ENCODE measurements around the gene MROH7. TPM values are rescaled to one million over a fixed set of nuclear protein-coding genes. Genes with fewer than 3 reads are reported as not detected.

MROH7 gene
- total and polyA plus RNA-seq, 2 donors from 2014 or later = 3.8 to 5.4 TPM

DNA sequence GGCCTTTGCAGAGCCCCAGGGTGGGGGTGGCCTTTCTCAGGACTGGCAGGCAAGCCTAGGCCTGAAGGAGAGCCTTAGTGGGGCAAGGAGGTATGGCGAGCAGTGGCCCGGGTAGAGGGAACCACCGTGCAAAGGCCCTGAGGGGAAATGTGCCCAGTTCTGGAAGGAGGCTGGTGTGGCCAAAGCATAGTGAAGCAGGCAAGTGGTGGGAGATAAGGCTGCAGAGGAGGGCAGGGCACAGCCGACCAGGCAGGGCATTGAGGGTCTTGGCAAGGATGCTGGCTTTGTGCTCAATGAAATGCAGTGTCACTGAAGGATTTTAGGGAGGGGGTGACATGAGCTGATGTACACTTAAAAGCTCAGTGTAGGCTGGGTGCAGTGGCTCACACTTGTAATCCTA lies 22.8 kb downstream of the MROH7 start:
- H3K27ac ChIP-seq (ENCODE audit: low read depth in 2 of 2, low read length in 2 of 2) = no peak overlapping the region
- no peak for FAIRE-seq
- TF ChIP-seq, protein P1, sequence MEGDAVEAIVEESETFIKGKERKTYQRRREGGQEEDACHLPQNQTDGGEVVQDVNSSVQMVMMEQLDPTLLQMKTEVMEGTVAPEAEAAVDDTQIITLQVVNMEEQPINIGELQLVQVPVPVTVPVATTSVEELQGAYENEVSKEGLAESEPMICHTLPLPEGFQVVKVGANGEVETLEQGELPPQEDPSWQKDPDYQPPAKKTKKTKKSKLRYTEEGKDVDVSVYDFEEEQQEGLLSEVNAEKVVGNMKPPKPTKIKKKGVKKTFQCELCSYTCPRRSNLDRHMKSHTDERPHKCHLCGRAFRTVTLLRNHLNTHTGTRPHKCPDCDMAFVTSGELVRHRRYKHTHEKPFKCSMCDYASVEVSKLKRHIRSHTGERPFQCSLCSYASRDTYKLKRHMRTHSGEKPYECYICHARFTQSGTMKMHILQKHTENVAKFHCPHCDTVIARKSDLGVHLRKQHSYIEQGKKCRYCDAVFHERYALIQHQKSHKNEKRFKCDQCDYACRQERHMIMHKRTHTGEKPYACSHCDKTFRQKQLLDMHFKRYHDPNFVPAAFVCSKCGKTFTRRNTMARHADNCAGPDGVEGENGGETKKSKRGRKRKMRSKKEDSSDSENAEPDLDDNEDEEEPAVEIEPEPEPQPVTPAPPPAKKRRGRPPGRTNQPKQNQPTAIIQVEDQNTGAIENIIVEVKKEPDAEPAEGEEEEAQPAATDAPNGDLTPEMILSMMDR (IDR thresholded peaks at IDR 0.05; ENCODE audit: borderline replicate concordance, extremely low read depth, insufficient read depth) = no peak
- no peak overlapping the region for H3K9ac ChIP-seq (ENCODE audit: low read length in 3 of 3)
- no peaks in the 10 kb centered on the region for H3K4me1 ChIP-seq (ENCODE audit: control insufficient read depth in 2 of 3, insufficient read depth in 2 of 3, low read depth in 1 of 3, low read length in 3 of 3)
- H3K9me3 ChIP-seq (ENCODE audit: control insufficient read depth in 2 of 3, insufficient read depth in 1 of 3, low read length in 3 of 3) = no peaks in the 10 kb centered on the region
- no peak overlapping the region for H3K4me3 ChIP-seq (ENCODE audit: low read length in 3 of 3)
- no peak for DNase-seq
- peaks cover 0 to 3% (median 3%) of the 10 kb centered on the region in 3 donors for H3K36me3 ChIP-seq (ENCODE audit: control insufficient read depth in 2 of 3, insufficient read depth in 3 of 3, low read length in 3 of 3)
- no peaks in the 10 kb centered on the region for H3K27me3 ChIP-seq (ENCODE audit: control insufficient read depth, insufficient read depth, low read length)
- intact Hi-C loops (cut with DNase I) = no loop called here

DNA sequence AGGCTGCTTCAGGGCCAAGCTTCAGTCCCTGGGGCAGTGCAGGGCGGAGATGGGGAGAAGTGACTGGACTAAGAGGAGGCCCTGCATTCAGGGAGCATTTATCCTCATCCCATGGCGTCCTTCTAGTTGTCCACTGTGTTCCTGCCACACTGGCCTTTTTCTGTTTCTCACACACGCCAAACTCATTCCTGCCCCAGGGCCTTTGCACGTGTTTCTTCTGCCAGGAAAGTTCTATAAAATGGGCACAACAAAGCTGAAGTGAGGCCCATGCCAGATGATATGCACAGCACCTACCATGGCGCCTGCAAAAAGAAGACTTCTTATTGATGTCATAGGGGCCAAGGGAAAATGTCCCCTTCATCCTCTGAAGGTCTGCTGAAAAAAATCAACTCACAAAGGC lies 24.3 kb downstream of the MROH7 start:
- no peak overlapping the region for H3K4me3 ChIP-seq (ENCODE audit: low read length in 3 of 3)
- intact Hi-C loops (cut with DNase I) = no loop called here
- H3K4me1 ChIP-seq (ENCODE audit: control insufficient read depth in 2 of 3, insufficient read depth in 2 of 3, low read depth in 1 of 3, low read length in 3 of 3) = no peaks in the 10 kb centered on the region
- no peak overlapping the region for H3K9ac ChIP-seq (ENCODE audit: low read length in 3 of 3)
- no peaks in the 10 kb centered on the region for H3K9me3 ChIP-seq (ENCODE audit: control insufficient read depth in 2 of 3, insufficient read depth in 1 of 3, low read length in 3 of 3)
- no peak overlapping the region for H3K27ac ChIP-seq (ENCODE audit: low read depth in 2 of 2, low read length in 2 of 2)
- peaks cover 0 to 3% (median 3%) of the 10 kb centered on the region in 3 donors for H3K36me3 ChIP-seq (ENCODE audit: control insufficient read depth in 2 of 3, insufficient read depth in 3 of 3, low read length in 3 of 3)
- FAIRE-seq (no peak), DNase-seq (no peak)
- TF ChIP-seq, protein P1 (IDR thresholded peaks at IDR 0.05; ENCODE audit: borderline replicate concordance, extremely low read depth, insufficient read depth) = no peak
- no peaks in the 10 kb centered on the region for H3K27me3 ChIP-seq (ENCODE audit: control insufficient read depth, insufficient read depth, low read length)

DNA sequence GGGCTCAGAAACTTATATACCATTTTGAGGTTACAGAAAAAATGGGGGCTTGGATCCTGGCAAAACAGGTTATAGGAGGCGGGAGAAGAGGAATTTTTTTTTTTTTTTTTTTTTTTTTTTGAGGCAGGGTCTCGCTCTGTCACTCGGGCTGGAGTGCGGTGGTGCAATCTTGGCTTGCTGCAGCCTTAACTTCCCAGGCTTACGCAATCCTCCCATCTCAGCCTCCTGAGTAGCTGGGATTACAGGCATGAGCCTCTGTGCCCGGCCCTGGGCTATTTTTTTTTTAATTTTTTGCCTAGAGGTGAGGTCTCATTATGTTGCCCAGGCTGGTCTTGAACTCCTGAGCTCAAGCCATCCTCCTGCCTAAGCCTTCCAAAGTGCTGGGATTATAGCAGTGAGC lies 24.7 kb downstream of the MROH7 start:
- FAIRE-seq = no peak
- intact Hi-C loops (cut with DNase I) = no loop called here
- TF ChIP-seq, protein P1 (IDR thresholded peaks at IDR 0.05; ENCODE audit: borderline replicate concordance, extremely low read depth, insufficient read depth) = no peak

DNA sequence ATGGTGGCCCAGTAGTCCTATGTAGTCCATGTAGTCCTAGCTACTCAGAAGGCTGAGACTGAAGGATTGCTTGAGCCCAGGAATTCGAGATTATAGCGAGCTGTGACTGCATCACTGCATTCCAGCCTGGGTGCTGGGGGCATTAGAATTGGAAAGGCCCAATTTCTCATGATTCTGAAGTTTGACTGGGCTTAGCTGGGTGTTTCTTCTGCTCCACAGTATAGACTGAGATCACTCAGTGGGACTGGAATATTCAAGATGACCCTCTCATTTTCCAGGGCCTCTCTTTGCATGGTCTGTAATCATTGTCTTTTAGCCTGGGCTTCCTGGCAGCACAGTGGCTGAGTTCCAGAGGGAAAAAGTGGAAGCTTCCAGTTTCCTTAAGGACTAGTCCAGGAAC lies 26.2 kb downstream of the MROH7 start:
- no peaks in the 10 kb centered on the region for H3K9me3 ChIP-seq (ENCODE audit: control insufficient read depth in 2 of 3, insufficient read depth in 1 of 3, low read length in 3 of 3)
- peaks cover 0 to 3% (median 3%) of the 10 kb centered on the region in 3 donors for H3K36me3 ChIP-seq (ENCODE audit: control insufficient read depth in 2 of 3, insufficient read depth in 3 of 3, low read length in 3 of 3)
- intact Hi-C loops (cut with DNase I) = no loop called here
- no peaks in the 10 kb centered on the region for H3K4me1 ChIP-seq (ENCODE audit: control insufficient read depth in 2 of 3, insufficient read depth in 2 of 3, low read depth in 1 of 3, low read length in 3 of 3)
- H3K9ac ChIP-seq (ENCODE audit: low read length in 3 of 3) = no peak overlapping the region
- H3K27me3 ChIP-seq (ENCODE audit: control insufficient read depth, insufficient read depth, low read length) = no peaks in the 10 kb centered on the region
- no peak overlapping the region for H3K4me3 ChIP-seq (ENCODE audit: low read length in 3 of 3)
- no peak for DNase-seq
- H3K27ac ChIP-seq (ENCODE audit: low read depth in 2 of 2, low read length in 2 of 2) = no peak overlapping the region
- TF ChIP-seq, protein P1 (IDR thresholded peaks at IDR 0.05; ENCODE audit: borderline replicate concordance, extremely low read depth, insufficient read depth) = no peak
- no peak for FAIRE-seq

More for the DNA sequence above, 24.7 kb downstream of the MROH7 start:
- peaks cover 0 to 3% (median 3%) of the 10 kb centered on the region in 3 donors for H3K36me3 ChIP-seq (ENCODE audit: control insufficient read depth in 2 of 3, insufficient read depth in 3 of 3, low read length in 3 of 3)
- no peaks in the 10 kb centered on the region for H3K27me3 ChIP-seq (ENCODE audit: control insufficient read depth, insufficient read depth, low read length)
- no peak for DNase-seq
- H3K4me1 ChIP-seq (ENCODE audit: control insufficient read depth in 2 of 3, insufficient read depth in 2 of 3, low read depth in 1 of 3, low read length in 3 of 3) = no peaks in the 10 kb centered on the region
- H3K9ac ChIP-seq (ENCODE audit: low read length in 3 of 3) = no peak overlapping the region
- H3K4me3 ChIP-seq (ENCODE audit: low read length in 3 of 3) = no peak overlapping the region
- no peak overlapping the region for H3K27ac ChIP-seq (ENCODE audit: low read depth in 2 of 2, low read length in 2 of 2)
- H3K9me3 ChIP-seq (ENCODE audit: control insufficient read depth in 2 of 3, insufficient read depth in 1 of 3, low read length in 3 of 3) = no peaks in the 10 kb centered on the region
